CD4-positive, alpha-beta T cell (primary cell): ENCODE measurements around the gene HHAT. TPM values are rescaled to one million over a fixed set of nuclear protein-coding genes. Genes with fewer than 3 reads are reported as not detected.

ENCODE experiments used
- ATAC-seq: fragments of 200-7000 bp; cut with Tn5 transposase; one replicate; pipeline ENCODE4 v1.10.0; 2022; ENCODE audit warnings: mild to moderate bottlenecking; ENCODE audit not compliant: poor library complexity
- CTCF ChIA-PET: fragments of 350-600 bp; sonication (Branson Sonifier 250); formaldehyde crosslinking; loops from one replicate; lab custom pipeline; 2021; ENCODE audit warnings: antibody characterized with exemption, inconsistent platforms; lab: Charles Lee
- POLR2A ChIA-PET: fragments of 350-600 bp; sonication (Branson Sonifier 250); formaldehyde crosslinking; loops from one replicate; lab custom pipeline; 2021; ENCODE audit warnings: antibody characterized with exemption, inconsistent platforms; lab: Charles Lee
- DNase-seq, 14 experiments: peaks; one replicate each; pipeline ENCODE4 v3.0.0-alpha.2; 2013 to 2020; ENCODE audit warnings: mixed read lengths in 2 of 14
- H3K27ac ChIP-seq, 2 donors: one replicate each; pipeline versions ENCODE4 v1.5.1 to v1.7.0; 2013; ENCODE audit warnings: low read length in 2 of 2, low read depth in 1 of 2, mild to moderate bottlenecking in 1 of 2
- H3K27me3 ChIP-seq, 2 experiments: 1 replicate in 1 of 2; 2 replicates in 1 of 2; pipeline versions ENCODE4 v1.6.1 to v1.7.0; 2013; ENCODE audit warnings: low read length in 2 of 2, control low read depth in 1 of 2, mild to moderate bottlenecking in 1 of 2, moderate library complexity in 1 of 2; ENCODE audit not compliant: insufficient read depth in 2 of 2, control insufficient read depth in 1 of 2
- H3K36me3 ChIP-seq: one replicate; pipeline ENCODE4 v1.6.1; 2013; ENCODE audit warnings: low read length, control low read depth; ENCODE audit not compliant: insufficient read depth
- H3K4me1 ChIP-seq: one replicate; pipeline ENCODE4 v1.6.1; 2013; ENCODE audit warnings: low read length, control low read depth; ENCODE audit not compliant: insufficient read depth
- H3K4me3 ChIP-seq: one replicate; pipeline ENCODE4 v1.5.1; 2013; ENCODE audit warnings: mild to moderate bottlenecking, low read length, moderate library complexity
- H3K9me3 ChIP-seq, 2 experiments: 1 replicate in 1 of 2; 2 replicates in 1 of 2; pipeline versions ENCODE4 v1.6.1 to v1.7.0; 2013; ENCODE audit warnings: low read length in 2 of 2, mild to moderate bottlenecking in 2 of 2, control low read depth in 1 of 2, moderate library complexity in 1 of 2; ENCODE audit not compliant: control insufficient read depth in 1 of 2, insufficient read depth in 1 of 2
- H3K27ac Mint-ChIP-seq: one replicate; pipeline ENCODE4 v1.8.0; 2020; ENCODE audit warnings: mixed read lengths
- H3K27me3 Mint-ChIP-seq: one replicate; pipeline ENCODE4 v1.8.0; 2021; ENCODE audit warnings: mixed read lengths
- H3K36me3 Mint-ChIP-seq: one replicate; pipeline ENCODE4 v1.8.0; 2021; ENCODE audit warnings: low read depth, mixed read lengths
- H3K4me1 Mint-ChIP-seq: one replicate; pipeline ENCODE4 v1.8.0; 2021; ENCODE audit warnings: low read depth, mixed read lengths
- H3K4me3 Mint-ChIP-seq: one replicate; pipeline ENCODE4 v1.8.0; 2020; ENCODE audit warnings: mild to moderate bottlenecking, mixed read lengths
- H3K9me3 Mint-ChIP-seq: one replicate; pipeline ENCODE4 v1.8.0; 2020; ENCODE audit warnings: mixed read lengths
- CTCF ChIP-seq: fragments of 200-600 bp; IDR thresholded peaks from one replicate; pipeline ENCODE4 v1.8.0; 2022; ENCODE audit warnings: antibody characterized with exemption, mild to moderate bottlenecking
- intact Hi-C, 2 experiments: fragments of 100-400 bp; cut with DNase I in 1 of 2; cut with micrococcal nuclease in 1 of 2; formaldehyde crosslinking; loops; one replicate each; pipeline versions ENCODE4 v1.15.1 to v1.9.0; 2023 to 2025; cut with DNase I, micrococcal nuclease
- total RNA-seq, 174 experiments: library from RNA in 2 of 174; stranded (reverse) in 2 of 174; gene quantifications; one replicate each; pipeline ENCODE4 v1.2.3 and lab custom pipeline; 2021 to 2026

The HHAT gene
- total RNA-seq, 2 experiments from 2014 or later, result 3.1 to 3.3 TPM

GRCh38 chr1:210678306-210678705, 349.6 kb downstream of the HHAT start:
- Mint-ChIP-seq H3K4me3 (no peak overlapping the region), H3K27me3 (no peaks in the 10 kb centered on the region), H3K36me3 (no peaks in the 10 kb centered on the region), H3K27ac (no peak overlapping the region), H3K9me3 (no peaks in the 10 kb centered on the region), H3K4me1 (no peaks in the 10 kb centered on the region)
- ChIA-PET CTCF (no interaction called here), POLR2A (no interaction called here)
- TF ChIP-seq CTCF, result no peak
- intact Hi-C loops, result no loop called here
- Histone ChIP-seq H3K27ac (no peak overlapping the region), H3K4me1 (no peaks in the 10 kb centered on the region), H3K36me3 (no peaks in the 10 kb centered on the region), H3K9me3 (no peaks in the 10 kb centered on the region), H3K4me3 (no peak overlapping the region), H3K27me3 (no peaks in the 10 kb centered on the region)
- ATAC-seq (no peak), DNase-seq (no peak)

- H3K27ac Mint-ChIP-seq, result no peak overlapping the region
- H3K4me1 Mint-ChIP-seq, result no peaks in the 10 kb centered on the region
- ChIA-PET CTCF (no interaction called here), POLR2A (no interaction called here)
- H3K9me3 ChIP-seq, result no peaks in the 10 kb centered on the region
- no peaks in the 10 kb centered on the region for H3K36me3 ChIP-seq
- no peaks in the 10 kb centered on the region for H3K36me3 Mint-ChIP-seq
- no peak for TF ChIP-seq CTCF
- no peaks in the 10 kb centered on the region for H3K4me1 ChIP-seq
- no peaks in the 10 kb centered on the region for H3K27me3 Mint-ChIP-seq
- ATAC-seq (no peak), DNase-seq (no peak)
- intact Hi-C loops, result no loop called here
- no peak overlapping the region for H3K27ac ChIP-seq
- no peak overlapping the region for H3K4me3 Mint-ChIP-seq
- H3K9me3 Mint-ChIP-seq, result no peaks in the 10 kb centered on the region
- no peak overlapping the region for H3K4me3 ChIP-seq
- no peaks in the 10 kb centered on the region for H3K27me3 ChIP-seq
Measured at GRCh38 chr1:210681158-210681557, 352.5 kb downstream of the HHAT start.

- no peaks in the 10 kb centered on the region for H3K9me3 Mint-ChIP-seq
- no peak overlapping the region for H3K27ac Mint-ChIP-seq
- POLR2A ChIA-PET, result no interaction called here
- DNase-seq, result no peak
- no peaks in the 10 kb centered on the region for H3K4me1 ChIP-seq
- H3K4me3 Mint-ChIP-seq, result no peak overlapping the region
- no peaks in the 10 kb centered on the region for H3K4me1 Mint-ChIP-seq
- no peaks in the 10 kb centered on the region for H3K27me3 Mint-ChIP-seq
- no peak overlapping the region for H3K27ac ChIP-seq
- intact Hi-C loops, result no loop called here
- H3K27me3 ChIP-seq, result no peaks in the 10 kb centered on the region
- no peaks in the 10 kb centered on the region for H3K36me3 ChIP-seq
- no peak for TF ChIP-seq CTCF
- CTCF ChIA-PET, result no interaction called here
- H3K9me3 ChIP-seq, result no peaks in the 10 kb centered on the region
- ATAC-seq, result no peak
- no peak overlapping the region for H3K4me3 ChIP-seq
- H3K36me3 Mint-ChIP-seq, result no peaks in the 10 kb centered on the region
Measured at GRCh38 chr1:210683403-210684047, 354.8 kb downstream of the HHAT start.
